ENCODE measurements around the gene SLCO1A2. TPM values are rescaled to one million over a fixed set of nuclear protein-coding genes. Genes with fewer than 3 reads are reported as not detected.

Gene SLCO1A2
- total RNA-seq, 2 donors from 2014 or later: not detected

GRCh38 chr12:21264232-21264631, 70.5 kb downstream of the SLCO1A2 start:
- Histone ChIP-seq H3K27me3 (no peaks in the 10 kb centered on the region), H3K27ac (no peak overlapping the region), H3K4me1 (no peaks in the 10 kb centered on the region), H3K36me3 (no peaks in the 10 kb centered on the region), H3K4me3 (no peak overlapping the region), H3K9me3 (peaks cover 0 to 4% of the 10 kb centered on the region in 2 donors)
- no peak for TF ChIP-seq CTCF (IDR thresholded peaks at IDR 0.05)
- no peak for DNase-seq (ENCODE audit: low spot score)

GRCh38 chr12:21257172-21257571, 77.5 kb downstream of the SLCO1A2 start:
- no peak for TF ChIP-seq CTCF (IDR thresholded peaks at IDR 0.05)
- Histone ChIP-seq H3K27ac (no peak overlapping the region), H3K27me3 (no peaks in the 10 kb centered on the region), H3K4me1 (no peaks in the 10 kb centered on the region), H3K36me3 (no peaks in the 10 kb centered on the region), H3K9me3 (peaks cover 0 to 4% of the 10 kb centered on the region in 2 donors), H3K4me3 (no peak overlapping the region)
- no peak for DNase-seq (ENCODE audit: low spot score)

- no peaks in the 10 kb centered on the region for H3K27me3 ChIP-seq
- H3K4me1 ChIP-seq: no peaks in the 10 kb centered on the region
- no peak overlapping the region for H3K27ac ChIP-seq
- H3K9me3 ChIP-seq: no peaks in the 10 kb centered on the region
- DNase-seq (ENCODE audit: low spot score): no peak
- H3K4me3 ChIP-seq: no peak overlapping the region
- no peaks in the 10 kb centered on the region for H3K36me3 ChIP-seq
- no peak for TF ChIP-seq CTCF (IDR thresholded peaks at IDR 0.05)
Observed at GRCh38 chr12:21252070-21252469, 82.6 kb downstream of the SLCO1A2 start.

- Histone ChIP-seq H3K9me3 (no peaks in the 10 kb centered on the region), H3K27me3 (no peaks in the 10 kb centered on the region), H3K27ac (no peak overlapping the region), H3K36me3 (no peaks in the 10 kb centered on the region), H3K4me1 (no peaks in the 10 kb centered on the region), H3K4me3 (no peak overlapping the region)
- no peak for DNase-seq (ENCODE audit: low spot score)
- TF ChIP-seq CTCF (IDR thresholded peaks at IDR 0.05): no peak
Observed at GRCh38 chr12:21248679-21249078, 86.0 kb downstream of the SLCO1A2 start.

GRCh38 chr12:21239866-21240265, 94.9 kb downstream of the SLCO1A2 start:
- no peaks in the 10 kb centered on the region for H3K27me3 ChIP-seq
- no peak for DNase-seq (ENCODE audit: low spot score)
- no peaks in the 10 kb centered on the region for H3K4me1 ChIP-seq
- no peaks in the 10 kb centered on the region for H3K36me3 ChIP-seq
- TF ChIP-seq CTCF (IDR thresholded peaks at IDR 0.05): no peak
- H3K4me3 ChIP-seq: no peak overlapping the region
- peaks cover 0 to 4% of the 10 kb centered on the region in 2 donors for H3K9me3 ChIP-seq
- no peak overlapping the region for H3K27ac ChIP-seq

- H3K36me3 ChIP-seq: no peaks in the 10 kb centered on the region
- no peak overlapping the region for H3K4me3 ChIP-seq
- TF ChIP-seq CTCF (IDR thresholded peaks at IDR 0.05): no peak
- DNase-seq (ENCODE audit: low spot score): no peak
- no peaks in the 10 kb centered on the region for H3K27me3 ChIP-seq
- H3K9me3 ChIP-seq: no peaks in the 10 kb centered on the region
- H3K27ac ChIP-seq: no peak overlapping the region
- no peaks in the 10 kb centered on the region for H3K4me1 ChIP-seq
Observed at GRCh38 chr12:21234395-21234794, 100.3 kb downstream of the SLCO1A2 start.

All from right atrium auricular region (tissue), 2 donors.